ENCODE measurements around the gene TTLL10.

- TF ChIP-seq CTCF (conservative IDR thresholded peaks at IDR 0.05; ENCODE audit: low read length): no peak
- no peak for TF ChIP-seq EZH2phosphoT487 (IDR thresholded peaks at IDR 0.05; ENCODE audit: borderline replicate concordance)
These were observed 51.7 kb downstream of the TTLL10 start for GRCh38 chr1:1225238-1225845.

Measured in Loucy (cell line).